HFFc6 (cell line): ENCODE data around the gene EVX2. TPM values are rescaled to one million over a fixed set of nuclear protein-coding genes. Genes with fewer than 3 reads are reported as not detected.

Source experiments
- DNase-seq: peaks from one replicate; pipeline ENCODE4 v3.0.0-alpha.2; 2018
- H3K27ac Mint-ChIP-seq: 2 replicates; pipeline ENCODE4 v1.8.0; 2020; ENCODE audit warnings: mild to moderate bottlenecking, mixed read lengths
- H3K27me3 Mint-ChIP-seq: 2 replicates; pipeline ENCODE4 v1.8.0; 2021; ENCODE audit warnings: mild to moderate bottlenecking, moderate library complexity, mixed read lengths; ENCODE audit not compliant: insufficient read depth
- H3K36me3 Mint-ChIP-seq: 2 replicates; pipeline ENCODE4 v1.8.0; 2021; ENCODE audit warnings: low read depth, mixed read lengths
- H3K4me1 Mint-ChIP-seq: 2 replicates; pipeline ENCODE4 v1.8.0; 2020; ENCODE audit warnings: low read depth, mixed read lengths
- H3K4me3 Mint-ChIP-seq: 2 replicates; pipeline ENCODE4 v1.8.0; 2020; ENCODE audit warnings: mild to moderate bottlenecking, moderate library complexity, mixed read lengths
- H3K9me3 Mint-ChIP-seq: 2 replicates; pipeline ENCODE4 v1.8.0; 2020; ENCODE audit warnings: mild to moderate bottlenecking, mixed read lengths
- CTCF ChIP-seq: fragments of 200-600 bp; sonication (generic); IDR thresholded peaks from 2 replicates; pipeline ENCODE4 v1.5.0; 2021; ENCODE audit warnings: antibody characterized with exemption, mild to moderate bottlenecking
- total RNA-seq, 6 experiments: library from RNA; stranded (reverse); fragmentation: NEBNext Ultra II Directional; extraction: Animal tissue kit (Norgen Biotek cat#: 25700); gene quantifications; 2 replicates in 1 of 6; 3 replicates in 5 of 6; pipeline ENCODE4 v1.2.3, GENCODE V29; 2021

EVX2 gene
- total RNA-seq, 6 experiments from 2014 or later, result not detected

GRCh38 chr2:176111846-176112374, 28.1 kb upstream of the EVX2 start:
- DNase-seq, result no peak
- H3K27ac Mint-ChIP-seq, result no peak overlapping the region
- peaks cover 11% of the 10 kb centered on the region for H3K36me3 Mint-ChIP-seq
- H3K27me3 Mint-ChIP-seq, result peaks cover 3% of the 10 kb centered on the region
- TF ChIP-seq CTCF, result no peak
- H3K4me3 Mint-ChIP-seq, result no peak overlapping the region
- H3K4me1 Mint-ChIP-seq, result peaks cover 8% of the 10 kb centered on the region
- no peaks in the 10 kb centered on the region for H3K9me3 Mint-ChIP-seq

GRCh38 chr2:176111309-176111663, 27.5 kb upstream of the EVX2 start:
- TF ChIP-seq CTCF, result no peak
- Mint-ChIP-seq H3K4me3 (no peak overlapping the region), H3K27me3 (peaks cover 3% of the 10 kb centered on the region), H3K9me3 (no peaks in the 10 kb centered on the region), H3K27ac (no peak overlapping the region), H3K36me3 (peaks cover 6% of the 10 kb centered on the region), H3K4me1 (peaks cover 11% of the 10 kb centered on the region)
- DNase-seq, result no peak

- no peak for DNase-seq
- TF ChIP-seq CTCF, result no peak
- H3K27me3 Mint-ChIP-seq, result peaks cover 6% of the 10 kb centered on the region
- no peak overlapping the region for H3K27ac Mint-ChIP-seq
- no peak overlapping the region for H3K4me3 Mint-ChIP-seq
- peaks cover 17% of the 10 kb centered on the region for H3K4me1 Mint-ChIP-seq
- H3K9me3 Mint-ChIP-seq, result no peaks in the 10 kb centered on the region
- H3K36me3 Mint-ChIP-seq, result peaks cover 6% of the 10 kb centered on the region
These were observed 26.9 kb upstream of the EVX2 start for GRCh38 chr2:176110415-176111308.

GRCh38 chr2:176109946-176110345, 26.2 kb upstream of the EVX2 start:
- peaks cover 6% of the 10 kb centered on the region for H3K36me3 Mint-ChIP-seq
- H3K27me3 Mint-ChIP-seq, result peaks cover 9% of the 10 kb centered on the region
- H3K4me1 Mint-ChIP-seq, result peaks cover 23% of the 10 kb centered on the region
- TF ChIP-seq CTCF, result no peak
- no peak overlapping the region for H3K4me3 Mint-ChIP-seq
- H3K27ac Mint-ChIP-seq, result no peak overlapping the region
- no peak for DNase-seq
- no peaks in the 10 kb centered on the region for H3K9me3 Mint-ChIP-seq

GRCh38 chr2:176109192-176109901, 25.6 kb upstream of the EVX2 start:
- Mint-ChIP-seq H3K9me3 (no peaks in the 10 kb centered on the region), H3K4me1 (peaks cover 25% of the 10 kb centered on the region), H3K27me3 (peaks cover 11% of the 10 kb centered on the region)

More at GRCh38 chr2:176109192-176109901, 25.6 kb upstream of the EVX2 start:
- peak overlapping the region; percentile 22; the same call in 1 of the 2 replicates for H3K4me3 Mint-ChIP-seq
- no peak for DNase-seq
- H3K27ac Mint-ChIP-seq, result no peak overlapping the region
- TF ChIP-seq CTCF, result peak; percentile 24; the same call in 1 of the 2 replicates
- peaks cover 6% of the 10 kb centered on the region for H3K36me3 Mint-ChIP-seq
